OCI-LY1 (cell line): Measurements from ENCODE around the gene EBI3.
"Not testable (repeated sequence)": the region's sequence is repeated elsewhere in the genome, so short reads cannot be mapped to it uniquely, and the experiment has no call there.

Experiments used
- H2AFZ ChIP-seq: fragments of 200-600 bp; sonication (generic), shearing (Covaris generic); 2 replicates; pipeline ENCODE4 v1.6.0; 2014; ENCODE audit warnings: antibody characterized with exemption, mild to moderate bottlenecking, low read length
- H3F3A ChIP-seq: fragments of 200-600 bp; sonication (generic), shearing (Covaris generic); 2 replicates; pipeline ENCODE4 v1.6.0; 2014; ENCODE audit warnings: mild to moderate bottlenecking, antibody characterized with exemption, low read length, moderate library complexity; ENCODE audit not compliant: insufficient read depth
- H3K27ac ChIP-seq: fragments of 200-600 bp; sonication (generic); 2 replicates; pipeline ENCODE4 v1.5.1; 2014; ENCODE audit warnings: low read length, mixed run types, mild to moderate bottlenecking, low read depth; ENCODE audit not compliant: poor library complexity, severe bottlenecking
- H3K27me3 ChIP-seq: fragments of 200-600 bp; sonication (generic); 2 replicates; pipeline ENCODE4 v1.6.0; 2014; ENCODE audit warnings: antibody characterized with exemption, mild to moderate bottlenecking, low read length, moderate library complexity; ENCODE audit not compliant: insufficient read depth
- H3K36me3 ChIP-seq: fragments of 200-600 bp; sonication (generic); 2 replicates; pipeline ENCODE4 v1.6.1; 2014; ENCODE audit warnings: mild to moderate bottlenecking, antibody characterized with exemption, low read length, moderate library complexity, mixed read lengths; ENCODE audit not compliant: insufficient read depth
- H3K4me1 ChIP-seq: fragments of 200-600 bp; sonication (generic); 2 replicates; pipeline ENCODE4 v1.5.1; 2014; ENCODE audit warnings: mild to moderate bottlenecking, low read length, moderate library complexity; ENCODE audit not compliant: insufficient read depth, severe bottlenecking
- H3K4me2 ChIP-seq: fragments of 200-600 bp; sonication (generic), shearing (Covaris generic); 2 replicates; pipeline ENCODE4 v1.6.1; 2014; ENCODE audit warnings: low read length
- H3K4me3 ChIP-seq: fragments of 200-600 bp; sonication (generic); 2 replicates; pipeline ENCODE4 v1.5.1; 2014; ENCODE audit warnings: low read length, low read depth, mild to moderate bottlenecking, mixed read lengths; ENCODE audit not compliant: poor library complexity, severe bottlenecking
- H3K79me2 ChIP-seq: fragments of 200-600 bp; shearing (Covaris generic); 2 replicates; pipeline ENCODE4 v1.6.1; 2016; ENCODE audit warnings: mixed run types, low read length, mixed read lengths; ENCODE audit not compliant: insufficient read depth
- H3K9ac ChIP-seq: fragments of 200-600 bp; sonication (generic), shearing (Covaris generic); 2 replicates; pipeline ENCODE4 v1.6.1; 2014; ENCODE audit warnings: mild to moderate bottlenecking, low read length, mixed read lengths
- H3K9me2 ChIP-seq: fragments of 200-600 bp; sonication (generic), shearing (Covaris generic); 2 replicates; pipeline ENCODE4 v1.6.1; 2014; ENCODE audit warnings: low read depth, mild to moderate bottlenecking, low read length, mixed read lengths
- H3K9me3 ChIP-seq: fragments of 200-600 bp; shearing (Covaris generic); 2 replicates; pipeline ENCODE4 v1.6.1; 2014; ENCODE audit warnings: low read length, mixed read lengths
- H4K20me1 ChIP-seq: fragments of 200-600 bp; sonication (generic), shearing (Covaris generic); 2 replicates; pipeline ENCODE4 v1.6.0; 2016; ENCODE audit warnings: mild to moderate bottlenecking, low read length; ENCODE audit not compliant: insufficient read depth
- CTCF ChIP-seq: fragments of 200-600 bp; sonication (generic), shearing (Covaris generic); IDR thresholded peaks from 2 replicates; pipeline ENCODE4 v1.5.1; 2017; ENCODE audit warnings: mild to moderate bottlenecking, antibody characterized with exemption, low read length, moderate library complexity, mixed read lengths
- EZH2 ChIP-seq: fragments of 200-600 bp; sonication (generic), shearing (Covaris generic); IDR thresholded peaks from 2 replicates; pipeline ENCODE4 v1.8.0; 2017; ENCODE audit warnings: borderline replicate concordance, mixed run types, mild to moderate bottlenecking, antibody characterized with exemption, low read length, moderate library complexity, mixed read lengths

The EBI3 gene

DNA sequence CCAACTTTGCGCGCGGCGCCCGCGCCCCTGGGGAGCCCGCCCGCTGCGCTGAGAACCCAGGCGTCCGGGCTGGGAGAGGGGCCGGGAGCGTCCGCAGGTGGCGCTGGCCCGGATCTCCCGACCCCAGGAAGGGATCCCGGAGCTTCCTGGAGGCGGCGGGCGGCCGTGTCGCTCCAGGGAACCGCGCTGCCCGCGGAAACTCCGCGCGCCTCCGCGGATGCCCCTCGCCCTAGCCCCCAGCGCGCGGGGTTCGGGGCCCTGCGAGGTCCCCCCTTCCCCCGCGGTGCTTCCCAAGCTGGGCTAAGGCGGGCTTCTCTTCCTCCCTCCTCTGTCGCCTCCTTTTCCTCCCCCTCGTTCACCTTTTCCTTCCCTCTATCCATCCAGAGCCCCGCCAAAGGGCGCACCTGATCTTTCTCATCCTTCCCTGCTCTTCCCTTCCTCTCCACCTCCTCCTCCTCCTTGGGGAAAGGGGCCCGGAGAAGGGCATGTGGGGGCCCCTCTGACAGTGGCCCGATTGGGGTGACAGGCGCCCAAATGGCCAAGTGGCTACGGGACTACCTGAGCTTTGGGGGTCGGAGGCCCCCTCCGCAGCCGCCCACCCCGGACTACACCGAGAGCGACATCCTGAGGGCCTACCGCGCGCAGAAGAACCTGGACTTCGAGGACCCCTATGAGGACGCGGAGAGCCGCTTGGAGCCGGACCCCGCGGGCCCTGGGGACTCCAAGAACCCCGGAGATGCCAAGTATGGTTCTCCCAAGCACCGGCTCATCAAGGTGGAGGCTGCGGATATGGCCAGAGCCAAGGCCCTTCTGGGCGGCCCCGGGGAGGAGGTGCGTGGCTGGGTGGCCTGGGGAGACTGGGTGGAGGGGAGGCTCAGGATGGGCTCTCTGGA lies 50.5 kb downstream of the EBI3 start:
- Histone ChIP-seq H4K20me1 (no peaks in the 10 kb centered on the region), H3K4me2 (no peak overlapping the region), H3K27me3 (no peaks in the 10 kb centered on the region), H2AFZ (no peak overlapping the region), H3K9me3 (no peaks in the 10 kb centered on the region), H3K27ac (no peak overlapping the region), H3K9me2 (no peaks in the 10 kb centered on the region), H3K36me3 (no peaks in the 10 kb centered on the region), H3K79me2 (no peaks in the 10 kb centered on the region), H3K9ac (no peak overlapping the region), H3F3A (no peaks in the 10 kb centered on the region), H3K4me1 (no peaks in the 10 kb centered on the region), H3K4me3 (no peak overlapping the region)
- TF ChIP-seq EZH2: no peak
- no peak for TF ChIP-seq CTCF

DNA sequence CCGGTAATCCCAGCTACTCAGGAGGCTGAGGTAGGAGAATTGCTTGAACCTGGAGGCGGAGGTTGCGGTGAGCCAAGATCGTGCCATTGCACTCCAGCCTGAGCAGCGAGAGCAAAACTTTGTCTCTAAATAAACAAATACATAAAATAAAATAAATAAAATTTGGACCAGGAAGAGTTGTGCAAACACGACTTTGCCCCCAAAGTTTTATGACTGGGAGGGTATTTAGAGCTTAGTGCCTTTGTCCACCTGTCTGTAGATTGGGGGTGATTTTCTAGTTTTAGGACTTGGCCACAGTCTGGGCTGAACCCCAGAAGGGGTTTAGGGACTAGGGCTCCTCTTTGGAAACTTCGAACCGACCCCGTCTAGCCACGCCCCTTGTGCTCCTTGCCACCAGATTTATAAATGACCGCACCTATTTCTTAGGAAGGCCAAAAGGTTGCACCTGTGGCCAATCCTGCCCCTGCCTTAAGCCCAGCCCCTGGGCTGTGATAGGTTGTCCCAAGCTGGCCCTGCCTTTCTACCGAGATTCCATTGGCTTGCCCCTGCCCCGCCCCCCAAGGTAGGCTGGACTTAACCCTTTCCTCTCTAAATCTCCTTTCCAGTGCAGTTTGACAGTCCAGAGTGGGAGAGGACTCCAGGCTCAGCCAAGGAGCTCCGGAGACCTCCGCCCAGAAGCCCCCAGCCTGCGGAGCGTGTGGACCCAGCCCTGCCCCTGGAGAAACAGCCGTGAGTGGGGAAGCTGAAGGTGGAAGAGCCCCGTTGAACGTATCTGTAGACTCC lies 55.0 kb downstream of the EBI3 start:
- Histone ChIP-seq H4K20me1 (no peaks in the 10 kb centered on the region), H3K9me3 (no peaks in the 10 kb centered on the region), H3K79me2 (no peaks in the 10 kb centered on the region), H3K9ac (no peak overlapping the region), H2AFZ (no peak overlapping the region), H3K27ac (no peak overlapping the region), H3K36me3 (no peaks in the 10 kb centered on the region), H3K4me1 (no peaks in the 10 kb centered on the region), H3K4me2 (no peak overlapping the region), H3K4me3 (no peak overlapping the region), H3K9me2 (no peaks in the 10 kb centered on the region), H3K27me3 (no peaks in the 10 kb centered on the region), H3F3A (no peaks in the 10 kb centered on the region)
- TF ChIP-seq EZH2 (no peak), CTCF (no peak)

DNA sequence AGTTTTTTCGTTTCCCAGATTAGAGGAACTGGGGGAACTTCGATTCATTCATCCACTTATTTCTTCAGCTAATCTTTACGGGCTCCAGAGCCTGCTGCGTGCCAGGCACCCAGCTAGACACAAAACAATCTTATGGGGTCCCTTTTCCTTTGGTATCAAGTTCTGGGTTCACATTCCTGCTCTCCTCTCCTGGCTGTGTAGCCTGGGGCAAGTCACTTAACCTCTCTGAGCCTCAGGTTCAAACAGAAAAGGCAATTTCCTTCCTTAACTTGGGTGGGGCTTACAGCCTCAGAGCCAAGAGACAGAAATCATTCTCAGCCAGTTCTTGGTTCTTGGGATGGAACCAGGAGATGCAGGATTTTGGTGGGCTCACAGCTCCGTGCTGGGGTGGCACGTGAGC lies 55.7 kb downstream of the EBI3 start:
- no peak overlapping the region for H3K9ac ChIP-seq
- H3K4me3 ChIP-seq: no peak overlapping the region
- H3K36me3 ChIP-seq: no peaks in the 10 kb centered on the region
- H3K79me2 ChIP-seq: no peaks in the 10 kb centered on the region
- no peaks in the 10 kb centered on the region for H3K4me1 ChIP-seq
- no peak for TF ChIP-seq CTCF
- no peak for TF ChIP-seq EZH2
- no peak overlapping the region for H2AFZ ChIP-seq
- H4K20me1 ChIP-seq: no peaks in the 10 kb centered on the region
- H3K27ac ChIP-seq: no peak overlapping the region
- no peaks in the 10 kb centered on the region for H3K9me2 ChIP-seq
- no peaks in the 10 kb centered on the region for H3K9me3 ChIP-seq
- no peaks in the 10 kb centered on the region for H3K27me3 ChIP-seq
- H3F3A ChIP-seq: no peaks in the 10 kb centered on the region
- no peak overlapping the region for H3K4me2 ChIP-seq

- not testable (repeated sequence) for H3K36me3 ChIP-seq
Measured at GRCh38 chr19:4286141-4286540, 56.8 kb downstream of the EBI3 start.

More at GRCh38 chr19:4286141-4286540, 56.8 kb downstream of the EBI3 start:
- not testable (repeated sequence) for H3K9me3 ChIP-seq, H3F3A ChIP-seq, H3K27ac ChIP-seq, H3K27me3 ChIP-seq, H2AFZ ChIP-seq, H3K4me3 ChIP-seq, H3K79me2 ChIP-seq, H4K20me1 ChIP-seq, H3K9me2 ChIP-seq, H3K9ac ChIP-seq, H3K4me1 ChIP-seq, H3K4me2 ChIP-seq
